Fibroblast of the aortic adventitia (primary cell): ENCODE measurements around the gene CUEDC2. TPM values are rescaled to one million over a fixed set of nuclear protein-coding genes. Genes with fewer than 3 reads are reported as not detected.

Source experiments
- DNase-seq: peaks from one replicate; pipeline ENCODE4 v3.0.0-alpha.2; 2010; ENCODE audit warnings: low read depth
- H3K4me3 ChIP-seq: 2 replicates; pipeline ENCODE4 v1.5.1; 2011; ENCODE audit warnings: low read depth, mild to moderate bottlenecking, control low read depth, low read length, moderate library complexity
- total RNA-seq: library from RNA; depleted of rRNA; stranded (reverse); fragments of >200 nt; gene quantifications from 2 replicates; pipeline ENCODE4 v1.2.3, GENCODE V29; 2012; ENCODE audit warnings: low replicate concordance
- TF ChIP-seq, protein P1 (sequence below): IDR thresholded peaks from 2 replicates; pipeline ENCODE4 v1.5.1; 2011; ENCODE audit warnings: mild to moderate bottlenecking, low read length, control low read depth, inconsistent platforms; ENCODE audit not compliant: insufficient read depth

The CUEDC2 gene
- total RNA-seq, 1 donor: 40.9 TPM

DNA sequence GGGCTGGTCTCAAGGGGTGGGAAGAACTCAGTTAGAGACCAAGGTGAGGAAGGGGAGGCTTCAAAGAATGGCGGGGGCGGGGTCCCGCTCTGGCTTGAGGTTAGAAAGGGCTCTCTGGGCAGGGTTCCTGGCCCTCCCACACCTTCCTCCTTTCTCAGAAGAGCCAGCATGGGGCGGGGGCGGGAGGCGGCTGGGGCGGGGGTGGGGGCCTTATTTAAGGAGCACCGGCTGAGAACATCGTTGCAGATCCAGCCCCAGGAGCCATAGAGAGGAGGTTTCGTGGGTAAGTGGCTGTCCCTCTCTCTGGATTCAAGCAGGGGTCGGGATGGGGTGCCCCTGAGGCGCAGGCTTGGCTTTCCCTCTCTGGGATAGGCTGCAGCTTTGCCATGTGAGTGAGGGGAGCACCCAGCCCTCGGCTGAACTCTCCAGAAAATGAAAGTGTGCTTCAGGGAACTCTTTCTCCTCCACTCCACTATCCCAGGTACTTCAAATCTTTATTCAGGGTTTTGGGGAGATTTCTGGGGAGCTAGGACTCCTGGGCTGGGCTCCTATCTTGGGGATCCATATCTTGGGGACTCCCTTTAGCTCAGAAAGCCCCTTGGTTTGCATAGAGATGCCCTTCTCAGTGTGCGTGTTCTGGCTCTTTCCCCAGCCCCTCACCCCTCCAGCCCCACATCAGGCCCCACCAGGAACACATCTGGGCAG is 3.3 kb upstream of the CUEDC2 start:
- peak overlapping the region; percentile 54 for H3K4me3 ChIP-seq
- peak; percentile 11 for DNase-seq
- TF ChIP-seq, protein P1, sequence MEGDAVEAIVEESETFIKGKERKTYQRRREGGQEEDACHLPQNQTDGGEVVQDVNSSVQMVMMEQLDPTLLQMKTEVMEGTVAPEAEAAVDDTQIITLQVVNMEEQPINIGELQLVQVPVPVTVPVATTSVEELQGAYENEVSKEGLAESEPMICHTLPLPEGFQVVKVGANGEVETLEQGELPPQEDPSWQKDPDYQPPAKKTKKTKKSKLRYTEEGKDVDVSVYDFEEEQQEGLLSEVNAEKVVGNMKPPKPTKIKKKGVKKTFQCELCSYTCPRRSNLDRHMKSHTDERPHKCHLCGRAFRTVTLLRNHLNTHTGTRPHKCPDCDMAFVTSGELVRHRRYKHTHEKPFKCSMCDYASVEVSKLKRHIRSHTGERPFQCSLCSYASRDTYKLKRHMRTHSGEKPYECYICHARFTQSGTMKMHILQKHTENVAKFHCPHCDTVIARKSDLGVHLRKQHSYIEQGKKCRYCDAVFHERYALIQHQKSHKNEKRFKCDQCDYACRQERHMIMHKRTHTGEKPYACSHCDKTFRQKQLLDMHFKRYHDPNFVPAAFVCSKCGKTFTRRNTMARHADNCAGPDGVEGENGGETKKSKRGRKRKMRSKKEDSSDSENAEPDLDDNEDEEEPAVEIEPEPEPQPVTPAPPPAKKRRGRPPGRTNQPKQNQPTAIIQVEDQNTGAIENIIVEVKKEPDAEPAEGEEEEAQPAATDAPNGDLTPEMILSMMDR: no peak

DNA sequence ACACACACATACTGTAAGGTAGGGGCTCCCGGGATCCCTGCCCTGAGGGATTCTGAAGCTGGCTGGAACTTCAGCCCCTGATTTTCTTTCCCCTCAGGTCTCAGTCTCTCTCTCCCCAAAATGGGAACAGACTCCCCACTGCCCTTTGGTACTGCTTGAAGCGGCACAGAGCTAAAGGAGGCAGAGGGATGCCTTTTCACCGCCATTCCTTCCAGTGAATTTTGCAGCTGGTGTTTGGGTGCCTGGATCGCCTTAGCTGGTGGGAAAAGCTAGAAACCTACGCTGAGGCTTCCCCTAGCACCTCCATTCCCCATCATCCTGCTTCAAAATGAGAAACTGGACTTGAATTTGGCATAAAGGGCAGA is 2.7 kb upstream of the CUEDC2 start:
- no peak for DNase-seq
- TF ChIP-seq, protein P1: no peak
- H3K4me3 ChIP-seq: no peak overlapping the region

DNA sequence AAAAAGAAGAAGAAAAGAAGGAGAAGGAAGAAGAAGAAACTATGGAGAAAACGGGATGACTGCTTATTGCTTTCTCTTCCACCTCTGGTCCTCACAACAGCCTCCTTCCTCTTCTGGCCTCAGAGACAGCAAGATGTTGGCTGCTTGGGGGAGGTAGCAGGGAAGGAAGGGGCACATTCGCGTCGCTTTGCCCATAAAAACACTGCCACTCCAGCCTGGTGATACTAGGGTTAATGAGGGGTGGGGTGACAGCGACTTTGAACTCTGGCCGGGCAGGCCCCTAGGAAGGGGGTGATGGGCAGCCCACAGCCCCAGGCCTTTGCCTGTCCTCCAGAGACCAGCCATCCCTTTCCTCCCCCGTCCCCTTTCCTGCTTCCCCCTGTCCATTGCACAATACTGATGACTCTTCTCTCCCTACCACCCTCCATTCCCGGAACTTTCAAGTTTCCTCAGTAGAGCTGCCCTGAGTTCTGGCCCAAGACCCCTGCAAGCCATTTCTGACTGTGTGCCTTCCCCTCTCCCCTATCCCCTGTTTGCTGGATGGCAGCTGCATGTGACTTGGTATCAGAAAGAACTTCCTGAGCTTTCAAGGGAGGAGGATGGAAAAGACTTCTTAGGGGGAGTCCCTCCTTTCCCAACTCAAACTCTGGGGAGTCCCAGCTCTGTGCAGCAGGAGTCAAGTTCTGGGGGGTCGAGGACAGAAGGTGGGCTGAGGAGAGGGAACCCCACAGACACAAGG is 2.2 kb upstream of the CUEDC2 start:
- H3K4me3 ChIP-seq: no peak overlapping the region

DNA sequence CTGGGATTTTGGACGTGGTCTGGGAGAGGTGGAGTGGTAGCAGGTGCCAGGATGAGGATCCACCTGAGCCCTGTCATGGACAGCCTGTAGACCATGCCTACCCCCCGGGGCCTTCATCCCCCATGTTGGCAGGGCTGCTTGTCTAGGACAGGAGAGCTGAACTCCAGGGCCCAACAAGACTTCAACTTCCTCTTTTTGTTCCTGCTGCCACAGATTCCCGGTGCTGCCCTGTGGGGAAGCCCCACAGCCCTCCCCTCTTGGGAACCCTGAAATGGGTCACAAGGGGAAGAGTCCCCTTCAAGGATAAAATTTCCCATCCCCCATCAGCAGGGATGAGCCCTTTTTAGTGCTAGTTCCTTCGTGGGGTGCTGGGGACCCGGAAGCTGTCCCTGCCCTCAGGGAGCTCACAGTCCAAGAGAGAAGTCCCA is 1.3 kb upstream of the CUEDC2 start:
- no peak for DNase-seq
- no peak overlapping the region for H3K4me3 ChIP-seq
- TF ChIP-seq, protein P1: no peak

More for the DNA sequence above, 2.2 kb upstream of the CUEDC2 start:
- peak; percentile 71 for DNase-seq
- TF ChIP-seq, protein P1: no peak

DNA sequence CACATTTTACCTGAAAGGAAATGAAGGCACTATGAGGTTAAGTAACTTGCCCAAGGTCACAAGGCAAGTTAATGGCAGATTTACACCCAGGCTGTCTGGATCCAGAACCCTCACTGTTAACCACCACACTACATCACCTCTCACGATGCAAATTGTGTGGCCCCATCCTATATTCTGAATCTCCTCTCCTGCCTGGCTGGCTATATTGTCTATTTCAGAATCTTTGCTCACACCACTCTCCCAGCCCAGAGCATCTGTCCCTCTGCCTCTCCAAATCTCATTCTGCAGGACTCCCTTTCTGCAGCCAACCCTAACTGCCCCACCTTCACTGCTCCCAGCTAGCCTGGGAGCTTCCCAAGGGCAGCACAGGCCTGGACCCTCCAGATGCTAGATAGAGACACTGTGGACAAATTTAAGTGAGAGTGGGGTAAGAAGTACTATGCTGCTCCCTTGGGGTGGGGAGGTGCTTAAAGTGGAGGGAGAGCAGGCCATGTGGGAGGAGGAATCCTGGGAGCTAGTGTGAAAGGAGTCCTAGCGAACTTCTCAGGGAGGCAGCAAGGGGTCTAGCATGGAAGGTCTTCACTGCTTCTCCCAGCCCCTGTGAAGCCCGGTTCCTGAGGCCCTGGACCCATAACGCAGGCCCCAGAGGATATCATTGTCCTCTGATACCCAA is 786 bp downstream of the CUEDC2 start:
- TF ChIP-seq, protein P1: peak; percentile 3
- H3K4me3 ChIP-seq: peak overlapping the region; percentile 95
- DNase-seq: peak; percentile 54

DNA sequence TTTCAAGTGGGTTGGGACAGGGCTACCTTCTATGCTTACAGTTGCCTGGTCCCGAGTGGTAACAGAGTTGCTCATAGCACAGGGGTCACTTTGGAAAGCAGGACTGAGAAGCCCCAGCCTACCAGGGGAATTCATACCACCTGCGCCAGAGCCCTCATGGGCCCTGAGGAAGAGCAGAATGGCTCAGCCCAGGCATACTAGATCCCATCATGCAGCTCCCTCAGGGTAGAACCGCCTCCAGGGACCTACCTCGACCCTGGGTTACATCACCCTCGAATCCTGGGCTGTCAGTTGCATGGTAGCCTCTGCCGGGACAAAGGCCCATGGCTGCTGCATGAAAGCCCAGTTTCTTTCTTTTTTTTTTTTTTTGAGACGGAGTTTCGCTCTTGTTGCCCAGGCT is 2.9 kb downstream of the CUEDC2 start:
- TF ChIP-seq, protein P1: no peak
- no peak overlapping the region for H3K4me3 ChIP-seq
- DNase-seq: no peak
